NCI-H1105 (cell line): Measurements from ENCODE around the gene RPAP2.
"Not testable (repeated sequence)": the region's sequence is repeated elsewhere in the genome, so short reads cannot be mapped to it uniquely, and the experiment has no call there.

Experiments used
- DNase-seq: peaks from one replicate; lab custom pipeline; 2025; lab: John Stamatoyannopoulos, UW

Gene RPAP2

DNA sequence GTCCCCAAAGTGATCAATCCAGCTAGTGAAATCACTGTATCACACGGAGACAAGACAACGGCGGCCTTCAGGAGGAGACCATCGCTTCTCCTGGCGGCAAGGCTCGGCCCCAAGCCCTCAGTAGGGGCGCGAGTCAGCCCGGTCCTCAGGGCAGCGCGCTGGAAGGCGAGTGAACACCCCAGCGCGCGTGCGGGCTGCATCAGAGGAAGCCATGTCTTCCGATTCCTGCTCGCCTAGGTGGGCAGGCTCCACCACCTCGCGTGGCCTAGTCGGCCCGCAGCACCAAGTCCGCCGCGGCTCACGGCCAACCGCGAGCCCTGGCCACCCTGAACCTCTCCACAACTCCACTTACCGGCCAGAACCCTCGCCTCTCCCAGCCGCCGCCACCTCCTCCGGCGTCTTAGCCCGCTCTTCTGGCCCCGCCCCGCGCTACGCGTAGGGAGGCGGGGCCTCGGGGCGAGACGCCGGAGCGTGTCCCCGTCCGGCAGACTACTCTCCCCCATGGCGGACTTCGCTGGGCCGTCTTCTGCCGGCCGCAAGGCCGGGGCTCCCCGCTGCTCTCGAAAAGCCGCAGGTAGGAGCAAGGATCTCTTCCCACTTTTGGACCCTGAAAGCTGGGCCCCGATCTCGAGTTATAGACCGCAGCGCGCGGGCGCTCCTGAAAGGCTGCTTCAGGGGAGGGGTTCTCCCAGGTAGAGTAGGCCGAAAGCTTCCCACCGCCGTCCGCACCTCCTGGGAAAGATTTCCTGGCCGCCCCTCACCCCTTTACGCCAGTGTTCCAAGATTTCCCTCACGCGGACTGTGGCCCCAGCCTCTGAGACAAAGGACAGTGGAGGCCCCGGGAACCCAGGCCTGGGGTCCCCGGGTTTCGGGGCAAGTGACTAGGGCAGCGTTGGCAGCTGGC is at the start of gene RPAP2, which contains the start of gene GLMN:
Gene RPAP2 (plus strand): TSS at position 487 of the 904 bp plus-strand sequence. CDS start 15 bp downstream, at position 502.
Gene GLMN (minus strand): TSS at position 415 of the 904 bp plus-strand sequence. CDS start 988 bp downstream, outside the sequence.
- DNase-seq = peak; percentile 87

- not testable (repeated sequence) for DNase-seq
Measured at GRCh38 chr1:92254714-92255113, 44.1 kb upstream of the RPAP2 start.

- DNase-seq = no peak
Measured at GRCh38 chr1:92259350-92259749, 39.5 kb upstream of the RPAP2 start.

DNA sequence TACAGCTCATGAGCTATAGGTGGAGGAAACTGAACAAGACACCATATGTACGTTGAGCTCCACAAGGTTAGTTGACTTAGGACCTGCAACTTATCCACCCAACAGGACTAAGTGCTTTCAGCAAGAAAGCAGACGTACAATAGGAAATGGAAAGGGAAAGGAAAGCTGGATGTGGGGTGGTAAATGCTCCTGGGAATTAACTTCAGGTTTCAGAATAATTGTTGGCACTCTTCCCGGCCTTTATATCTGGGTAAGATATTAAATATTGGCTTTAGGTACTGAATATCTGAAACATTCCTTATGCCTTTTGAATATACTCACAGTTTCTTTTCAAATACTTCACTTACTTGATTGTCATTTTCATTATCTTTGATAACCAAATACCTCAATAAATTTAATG is 36.3 kb upstream of the RPAP2 start:
- DNase-seq = no peak

GRCh38 chr1:92273039-92273438 is 25.8 kb upstream of the RPAP2 start:
- no peak for DNase-seq

- DNase-seq = no peak
Measured at GRCh38 chr1:92274939-92275338, 23.9 kb upstream of the RPAP2 start.

GRCh38 chr1:92276082-92276481 is 22.8 kb upstream of the RPAP2 start:
- no peak for DNase-seq

- DNase-seq = no peak
Measured at GRCh38 chr1:92277105-92277723, 21.6 kb upstream of the RPAP2 start.

DNA sequence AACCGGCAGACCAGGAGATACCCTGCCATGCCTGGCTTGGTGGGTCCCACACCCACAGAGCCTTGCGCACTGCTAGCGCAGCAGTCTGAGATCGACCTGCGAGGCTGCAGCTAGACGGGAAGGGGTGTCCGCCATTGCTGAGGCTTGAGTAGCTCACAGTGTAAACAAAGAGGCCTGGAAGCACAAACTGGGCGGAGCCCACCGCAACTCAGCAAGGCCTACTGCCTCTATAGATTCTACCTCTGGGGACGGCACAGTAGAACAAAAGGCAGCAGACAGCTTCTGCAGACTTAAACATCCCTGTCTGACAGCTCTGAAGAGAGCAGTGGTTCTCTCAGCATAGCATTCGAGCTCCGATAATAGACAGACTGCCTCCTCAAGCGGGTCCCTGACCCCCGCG is 19.1 kb upstream of the RPAP2 start:
- not testable (repeated sequence) for DNase-seq

- DNase-seq = not testable (repeated sequence)
Measured at GRCh38 chr1:92281411-92281810, 17.4 kb upstream of the RPAP2 start.

- peak; percentile 39 for DNase-seq
Measured at GRCh38 chr1:92291372-92291999, 7.4 kb upstream of the RPAP2 start.

- no peak for DNase-seq
Measured at GRCh38 chr1:92298213-92298572, 666 bp upstream of the RPAP2 start.

- no peak for DNase-seq
Measured at GRCh38 chr1:92299477-92300150, 755 bp downstream of the RPAP2 start.

DNA sequence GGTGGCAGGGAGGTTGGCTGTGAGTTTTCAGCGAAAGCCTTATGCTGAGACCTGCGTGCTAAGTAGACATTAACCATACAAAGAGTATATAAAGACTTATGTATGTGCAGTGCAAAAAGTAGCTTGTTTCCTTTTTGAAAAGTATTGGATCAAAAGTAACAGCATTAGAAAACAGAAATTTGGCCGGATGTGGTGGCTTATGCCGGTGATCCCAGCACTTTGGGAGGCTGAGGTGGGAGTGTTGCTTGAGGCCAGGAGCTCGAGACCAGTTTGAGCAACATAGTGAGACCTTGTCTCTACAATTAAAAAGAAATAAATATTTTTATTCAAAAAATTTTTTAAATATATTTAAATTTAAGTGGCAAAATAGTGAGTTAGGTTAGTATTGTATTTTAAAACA is 2.2 kb downstream of the RPAP2 start:
- DNase-seq = no peak

DNA sequence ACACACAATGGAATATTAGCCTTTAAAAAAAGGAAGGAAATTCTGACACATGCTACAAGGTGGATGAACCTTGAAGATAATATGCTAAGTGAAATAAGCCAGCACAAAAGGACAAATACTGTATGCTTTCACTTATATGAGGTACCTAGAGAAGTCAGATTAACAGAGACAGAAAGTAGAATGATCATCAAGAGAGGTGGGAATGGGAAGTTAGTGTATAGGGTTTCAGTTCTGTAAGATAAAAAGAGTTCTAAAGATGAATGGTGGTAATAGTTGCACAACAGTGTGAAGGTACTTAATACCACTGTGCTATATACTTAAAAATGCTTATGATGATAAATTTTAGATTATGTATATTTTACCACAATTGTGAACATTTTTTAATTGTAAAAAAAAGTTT is 7.2 kb downstream of the RPAP2 start:
- no peak for DNase-seq

DNA sequence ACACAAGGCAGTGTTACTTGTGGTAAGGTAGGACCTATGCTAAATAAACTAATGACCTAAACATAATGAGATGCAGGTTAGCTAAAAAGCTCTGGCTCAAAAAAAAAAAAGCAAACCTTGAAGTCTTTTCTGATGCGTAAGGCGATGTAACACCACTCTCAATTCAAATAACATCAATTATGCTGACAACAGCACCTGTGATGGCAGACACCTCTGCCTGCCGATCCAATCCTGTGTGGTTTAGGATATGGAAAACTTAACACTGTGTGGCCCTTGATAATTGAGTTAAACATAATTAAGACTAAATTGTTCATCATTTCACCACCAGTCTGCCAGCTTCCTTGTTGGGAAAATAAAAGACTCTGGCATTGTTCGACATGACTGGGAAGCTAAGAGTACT is 9.1 kb downstream of the RPAP2 start:
- DNase-seq = no peak

- peak; percentile 33 for DNase-seq
Measured at GRCh38 chr1:92310185-92310597, 11.3 kb downstream of the RPAP2 start.

- no peak for DNase-seq
Measured at GRCh38 chr1:92314024-92314423, 15.2 kb downstream of the RPAP2 start.

DNA sequence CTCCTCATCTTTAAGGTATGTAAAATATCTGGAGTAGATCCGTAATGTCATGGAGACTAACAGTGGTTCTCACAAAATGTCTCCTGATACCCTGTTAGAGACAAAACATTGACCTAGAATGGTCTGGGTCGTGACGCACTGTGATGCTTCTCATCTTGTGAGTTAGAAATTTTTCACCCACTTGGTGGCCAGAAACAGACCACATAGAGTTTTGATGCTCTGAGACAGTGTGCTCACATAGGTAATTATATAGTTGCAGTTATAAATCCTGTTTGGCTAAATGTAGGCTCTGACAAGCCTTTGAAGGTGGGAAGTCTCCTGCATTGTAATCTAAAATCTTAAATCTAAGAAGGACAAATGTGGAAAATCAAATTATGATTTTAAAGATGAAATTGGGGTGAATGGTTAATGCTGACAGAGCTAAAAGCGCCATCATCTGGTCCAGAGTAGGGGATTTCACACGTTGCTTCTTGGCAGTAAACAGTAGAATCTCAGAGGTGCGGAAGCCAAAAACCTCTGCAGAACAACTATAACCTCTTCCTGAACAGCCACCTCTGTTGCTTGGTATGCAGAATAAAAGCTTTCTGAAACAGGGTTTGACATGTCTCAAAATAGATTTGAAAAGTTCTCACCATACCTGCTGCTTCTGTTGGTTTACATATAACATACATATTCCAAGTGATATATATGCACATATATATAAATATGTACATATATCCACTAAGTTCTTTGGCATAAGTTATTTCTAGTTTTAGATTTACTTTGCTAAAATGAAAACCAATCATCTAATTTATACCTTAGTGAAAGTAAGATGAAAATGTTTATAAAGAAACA is 17.1 kb downstream of the RPAP2 start:
- DNase-seq = no peak

DNA sequence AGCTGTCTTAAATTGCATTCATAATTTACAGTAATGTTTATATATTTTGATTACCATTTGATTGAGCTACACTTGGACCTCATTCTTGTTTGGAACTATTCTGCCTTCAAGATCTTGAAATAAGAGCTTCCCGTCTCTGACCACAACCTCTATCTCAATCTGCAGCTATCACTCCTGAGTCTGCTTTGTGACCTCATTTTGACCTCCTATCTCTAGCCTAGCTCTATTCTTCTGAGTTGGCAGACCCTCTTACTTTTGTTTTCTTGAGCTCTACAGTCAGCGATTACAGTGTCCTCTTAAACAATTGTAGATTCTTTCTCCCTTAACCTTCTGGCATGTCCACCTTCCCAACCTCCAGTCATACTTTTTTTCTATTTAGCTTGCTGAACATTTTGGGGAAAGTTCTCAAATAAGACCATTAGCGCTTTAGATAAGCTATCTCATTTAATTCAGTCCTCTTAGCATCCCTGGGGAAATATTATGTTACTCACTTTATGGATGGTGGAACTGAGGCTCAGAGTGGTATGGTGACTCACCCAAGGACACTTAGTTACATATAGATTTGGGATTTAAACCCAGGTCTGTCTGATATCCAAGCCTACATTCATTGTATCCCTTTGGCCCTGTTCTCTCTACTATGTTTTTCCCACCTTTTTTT is 19.1 kb downstream of the RPAP2 start:
- DNase-seq = no peak
